C4-2B (cell line): Measurements from ENCODE around the gene RAVER2.

Experiments used
- H3K27ac ChIP-seq: fragments of 450-650 bp; 2 replicates; pipeline ENCODE4 v1.5.1; 2017
- ZFX ChIP-seq: fragments of 450-650 bp; IDR thresholded peaks from 2 replicates; pipeline ENCODE4 v1.6.1; 2017
- TF ChIP-seq, protein P1 (sequence below): fragments of 450-650 bp; conservative IDR thresholded peaks from 2 replicates; pipeline ENCODE4 v1.5.1; 2017; ENCODE audit warnings: mild to moderate bottlenecking

The RAVER2 gene

DNA sequence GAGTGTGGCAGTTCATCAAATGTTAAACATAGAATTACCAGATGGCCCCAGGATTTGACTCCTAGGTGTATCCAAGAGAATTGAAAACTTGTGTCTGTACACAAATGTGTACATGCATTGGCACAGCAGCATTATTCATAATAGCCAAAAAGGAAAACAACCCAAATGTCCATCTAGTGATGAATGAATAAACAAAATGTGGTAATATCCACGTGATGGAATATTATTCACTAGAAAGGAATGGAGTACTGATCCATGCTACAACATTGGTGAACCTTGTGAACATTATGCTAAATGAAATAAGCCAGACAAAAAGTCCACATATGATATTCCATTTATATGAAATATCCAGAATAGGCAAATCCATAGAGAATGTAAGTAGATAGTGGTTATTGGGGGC lies 77.7 kb downstream of the RAVER2 start:
- H3K27ac ChIP-seq: no peak overlapping the region
- no peak for TF ChIP-seq ZFX
- TF ChIP-seq, protein P1, sequence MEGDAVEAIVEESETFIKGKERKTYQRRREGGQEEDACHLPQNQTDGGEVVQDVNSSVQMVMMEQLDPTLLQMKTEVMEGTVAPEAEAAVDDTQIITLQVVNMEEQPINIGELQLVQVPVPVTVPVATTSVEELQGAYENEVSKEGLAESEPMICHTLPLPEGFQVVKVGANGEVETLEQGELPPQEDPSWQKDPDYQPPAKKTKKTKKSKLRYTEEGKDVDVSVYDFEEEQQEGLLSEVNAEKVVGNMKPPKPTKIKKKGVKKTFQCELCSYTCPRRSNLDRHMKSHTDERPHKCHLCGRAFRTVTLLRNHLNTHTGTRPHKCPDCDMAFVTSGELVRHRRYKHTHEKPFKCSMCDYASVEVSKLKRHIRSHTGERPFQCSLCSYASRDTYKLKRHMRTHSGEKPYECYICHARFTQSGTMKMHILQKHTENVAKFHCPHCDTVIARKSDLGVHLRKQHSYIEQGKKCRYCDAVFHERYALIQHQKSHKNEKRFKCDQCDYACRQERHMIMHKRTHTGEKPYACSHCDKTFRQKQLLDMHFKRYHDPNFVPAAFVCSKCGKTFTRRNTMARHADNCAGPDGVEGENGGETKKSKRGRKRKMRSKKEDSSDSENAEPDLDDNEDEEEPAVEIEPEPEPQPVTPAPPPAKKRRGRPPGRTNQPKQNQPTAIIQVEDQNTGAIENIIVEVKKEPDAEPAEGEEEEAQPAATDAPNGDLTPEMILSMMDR: no peak

- no peak overlapping the region for H3K27ac ChIP-seq
- no peak for TF ChIP-seq ZFX
- TF ChIP-seq, protein P1: peak; percentile 85
Measured at GRCh38 chr1:64823691-64824476, 79.0 kb downstream of the RAVER2 start.

DNA sequence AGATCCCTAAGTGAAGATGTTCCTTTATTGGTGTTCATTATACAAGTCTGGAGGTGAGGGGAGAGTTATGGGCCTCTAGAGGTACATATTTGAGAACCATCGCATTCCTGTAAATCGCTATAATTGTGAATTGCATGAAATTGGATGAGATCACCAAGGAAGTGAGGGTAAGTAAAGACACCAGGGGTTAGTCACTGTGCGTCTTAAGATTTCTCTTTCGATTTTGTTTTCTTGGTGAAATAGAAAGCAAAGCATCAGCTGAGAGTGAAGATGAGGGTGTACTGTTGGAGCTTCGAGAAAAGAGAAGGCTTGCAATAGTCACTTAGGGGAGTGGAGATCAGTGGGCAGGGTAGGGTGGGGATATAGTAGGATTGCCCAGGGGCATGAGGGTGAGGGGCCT lies 82.1 kb downstream of the RAVER2 start:
- H3K27ac ChIP-seq: no peak overlapping the region
- TF ChIP-seq, protein P1: no peak
- TF ChIP-seq ZFX: no peak

DNA sequence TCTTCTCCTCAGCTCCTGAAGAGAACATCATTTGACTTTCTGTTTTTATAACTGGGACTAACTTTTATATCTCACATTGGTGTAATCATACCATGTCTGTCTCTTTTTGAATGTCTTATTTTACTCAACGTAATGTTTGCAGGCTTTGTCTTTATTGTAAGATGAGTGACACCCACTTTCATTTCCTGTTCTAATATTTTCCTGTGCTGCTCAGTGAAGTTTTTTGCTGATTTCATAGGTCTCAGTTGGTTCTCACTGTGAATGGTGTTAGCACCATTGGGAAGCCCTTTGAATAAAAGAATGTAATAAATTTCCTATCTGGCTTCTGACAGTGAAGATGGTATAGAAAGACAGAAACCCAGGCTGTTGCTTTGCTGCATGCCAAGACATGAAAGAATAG lies 84.0 kb downstream of the RAVER2 start:
- TF ChIP-seq, protein P1: no peak
- no peak for TF ChIP-seq ZFX
- H3K27ac ChIP-seq: no peak overlapping the region

- TF ChIP-seq, protein P1: no peak
- no peak for TF ChIP-seq ZFX
- no peak overlapping the region for H3K27ac ChIP-seq
Measured at GRCh38 chr1:64829411-64830029, 84.6 kb downstream of the RAVER2 start.

- TF ChIP-seq, protein P1: no peak
- no peak for TF ChIP-seq ZFX
Measured at GRCh38 chr1:64830030-64830651, 85.3 kb downstream of the RAVER2 start.

DNA sequence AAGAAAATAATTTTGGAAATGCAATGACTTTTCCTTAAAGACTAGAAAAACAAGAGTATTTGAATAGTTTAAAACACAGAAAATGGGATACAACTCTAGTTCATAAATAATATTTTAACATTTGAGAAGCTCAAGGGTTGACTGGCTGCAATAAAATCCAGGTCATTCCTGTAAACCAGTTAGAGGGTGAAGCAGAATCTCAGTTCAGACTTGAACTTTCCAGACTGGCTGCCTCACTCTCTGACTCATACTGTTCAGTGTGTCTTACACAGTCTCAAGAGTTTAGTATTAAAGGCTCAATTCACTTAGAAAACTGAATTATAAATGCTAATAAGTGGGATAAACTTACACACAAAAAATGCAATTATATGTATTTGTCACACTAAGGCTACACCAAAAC lies 89.9 kb downstream of the RAVER2 start:
- TF ChIP-seq ZFX: no peak
- TF ChIP-seq, protein P1: no peak
- H3K27ac ChIP-seq: no peak overlapping the region

More at GRCh38 chr1:64830030-64830651, 85.3 kb downstream of the RAVER2 start:
- no peak overlapping the region for H3K27ac ChIP-seq
